SIG-M5 (cell line): Measurements from ENCODE around the gene COX7C.

Source experiments
- DNase-seq: peaks from one replicate; lab custom pipeline; 2025; lab: John Stamatoyannopoulos, UW

The COX7C gene

GRCh38 chr5:86665984-86666760, 48.4 kb downstream of the COX7C start:
- no peak for DNase-seq

DNA sequence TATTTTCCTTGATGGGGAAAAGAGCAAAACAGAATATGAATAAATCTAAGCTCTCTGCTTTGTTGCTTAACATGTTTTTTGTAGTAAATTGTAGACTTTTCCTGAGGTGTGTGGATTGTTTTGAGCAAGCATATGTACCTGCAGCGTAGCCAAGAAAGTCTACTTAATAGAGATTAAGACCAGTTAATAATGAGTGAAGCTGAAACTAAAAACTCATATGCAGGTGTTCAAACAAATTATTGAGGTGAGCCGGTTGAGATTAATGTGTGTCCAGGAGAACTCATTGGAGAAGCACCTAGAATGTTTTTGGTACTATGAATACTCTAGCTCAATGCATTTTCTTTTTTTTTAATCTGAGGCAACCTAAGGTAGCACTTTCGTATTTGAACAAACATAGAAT, 49.2 kb downstream of the COX7C start:
- DNase-seq, result no peak
